ENCODE results near the gene WASL. TPM values are rescaled to one million over a fixed set of nuclear protein-coding genes. Genes with fewer than 3 reads are reported as not detected.

The WASL gene
- total RNA-seq, 4 donors from 2014 or later = 36.0 to 51.5 (median 38.5) TPM

GRCh38 chr7:123692471-123692877 is 56.3 kb downstream of the WASL start:
- no peaks in the 10 kb centered on the region for H3K9me3 ChIP-seq
- H3K4me3 ChIP-seq = no peak overlapping the region
- TF ChIP-seq POLR2A (IDR thresholded peaks at IDR 0.05; ENCODE audit: low read depth) = no peak
- TF ChIP-seq, protein P1, sequence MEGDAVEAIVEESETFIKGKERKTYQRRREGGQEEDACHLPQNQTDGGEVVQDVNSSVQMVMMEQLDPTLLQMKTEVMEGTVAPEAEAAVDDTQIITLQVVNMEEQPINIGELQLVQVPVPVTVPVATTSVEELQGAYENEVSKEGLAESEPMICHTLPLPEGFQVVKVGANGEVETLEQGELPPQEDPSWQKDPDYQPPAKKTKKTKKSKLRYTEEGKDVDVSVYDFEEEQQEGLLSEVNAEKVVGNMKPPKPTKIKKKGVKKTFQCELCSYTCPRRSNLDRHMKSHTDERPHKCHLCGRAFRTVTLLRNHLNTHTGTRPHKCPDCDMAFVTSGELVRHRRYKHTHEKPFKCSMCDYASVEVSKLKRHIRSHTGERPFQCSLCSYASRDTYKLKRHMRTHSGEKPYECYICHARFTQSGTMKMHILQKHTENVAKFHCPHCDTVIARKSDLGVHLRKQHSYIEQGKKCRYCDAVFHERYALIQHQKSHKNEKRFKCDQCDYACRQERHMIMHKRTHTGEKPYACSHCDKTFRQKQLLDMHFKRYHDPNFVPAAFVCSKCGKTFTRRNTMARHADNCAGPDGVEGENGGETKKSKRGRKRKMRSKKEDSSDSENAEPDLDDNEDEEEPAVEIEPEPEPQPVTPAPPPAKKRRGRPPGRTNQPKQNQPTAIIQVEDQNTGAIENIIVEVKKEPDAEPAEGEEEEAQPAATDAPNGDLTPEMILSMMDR (IDR thresholded peaks at IDR 0.05) = no peak
- TF ChIP-seq POLR2AphosphoS5 (IDR thresholded peaks at IDR 0.05) = no peak
- no peak for TF ChIP-seq EP300 (IDR thresholded peaks at IDR 0.05)
- H3K4me1 ChIP-seq = peaks cover 0 to 8% (median 0%) of the 10 kb centered on the region in 4 donors
- H3K27ac ChIP-seq (replicated peaks in 1 of 4) = no peak overlapping the region
- 93% methylated on average over 6 of the region's 6 CpGs for WGBS
- intact Hi-C loops (cut with DNase I) = no loop called here
- H3K27me3 ChIP-seq = no peaks in the 10 kb centered on the region
- peaks cover 13 to 76% (median 31%) of the 10 kb centered on the region in 4 donors for H3K36me3 ChIP-seq
- no peak for DNase-seq (ENCODE audit: extremely low spot score)

DNA sequence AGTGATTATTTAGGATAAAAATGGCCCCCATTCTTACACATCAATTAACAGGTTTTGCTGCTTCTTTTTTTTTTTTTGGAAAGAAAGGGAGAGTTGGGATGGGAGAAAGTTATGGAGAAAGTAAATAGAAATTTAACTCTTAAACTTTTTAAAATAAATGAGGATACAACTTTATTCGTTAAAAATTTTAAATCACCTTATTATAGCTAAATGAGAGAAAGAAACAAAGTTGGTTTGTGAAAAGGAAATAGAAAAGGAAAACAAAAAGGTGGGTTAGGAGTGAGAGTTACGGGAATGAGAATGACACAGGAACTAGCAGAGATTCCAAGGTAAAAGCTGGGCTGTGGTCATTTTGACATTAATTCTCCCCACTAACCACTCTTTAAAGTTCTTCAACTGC is 58.3 kb downstream of the WASL start:
- Histone ChIP-seq H3K36me3 (peaks cover 10 to 78% (median 34%) of the 10 kb centered on the region in 4 donors), H3K27ac (replicated peaks in 1 of 4) (no peak overlapping the region), H3K4me1 (peaks cover 0 to 8% (median 0%) of the 10 kb centered on the region in 4 donors), H3K27me3 (no peaks in the 10 kb centered on the region), H3K4me3 (no peak overlapping the region), H3K9me3 (no peaks in the 10 kb centered on the region)
- 97% methylated on average over 2 of the region's 2 CpGs for WGBS
- TF ChIP-seq POLR2A (IDR thresholded peaks at IDR 0.05; ENCODE audit: low read depth) (no peak), EP300 (IDR thresholded peaks at IDR 0.05) (no peak), POLR2AphosphoS5 (IDR thresholded peaks at IDR 0.05) (no peak)
- TF ChIP-seq, protein P1 (IDR thresholded peaks at IDR 0.05) = no peak
- DNase-seq (ENCODE audit: extremely low spot score) = no peak
- intact Hi-C loops (cut with DNase I) = no loop called here

DNA sequence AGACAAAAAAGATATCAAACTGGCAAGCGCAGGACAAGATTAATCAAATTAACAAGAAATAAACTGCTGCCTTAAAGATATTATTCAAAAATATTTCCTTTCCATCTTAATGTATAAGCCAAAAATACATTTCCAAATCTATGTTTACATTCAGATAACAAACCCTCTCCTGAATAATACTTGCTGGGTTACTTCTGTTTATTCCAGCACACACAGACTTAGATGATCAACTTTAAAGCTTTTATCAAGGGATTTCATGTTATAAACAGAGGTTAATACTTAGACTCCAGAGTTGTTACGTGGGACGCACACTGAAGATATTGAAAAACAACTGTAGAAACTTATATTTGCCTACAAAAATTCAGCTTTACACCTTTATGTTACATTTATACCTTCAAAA is 59.6 kb downstream of the WASL start:
- peaks cover 0 to 8% (median 0%) of the 10 kb centered on the region in 4 donors for H3K4me1 ChIP-seq
- intact Hi-C loops (cut with DNase I) = no loop called here
- 54% methylated on average over 3 of the region's 3 CpGs for WGBS
- H3K36me3 ChIP-seq = peaks cover 10 to 74% (median 28%) of the 10 kb centered on the region in 4 donors
- DNase-seq (ENCODE audit: extremely low spot score) = no peak
- H3K27me3 ChIP-seq = no peaks in the 10 kb centered on the region
- no peak overlapping the region for H3K4me3 ChIP-seq
- H3K9me3 ChIP-seq = no peaks in the 10 kb centered on the region
- no peak overlapping the region for H3K27ac ChIP-seq (replicated peaks in 1 of 4)
- TF ChIP-seq, protein P1 (IDR thresholded peaks at IDR 0.05) = no peak
- no peak for TF ChIP-seq POLR2AphosphoS5 (IDR thresholded peaks at IDR 0.05)
- no peak for TF ChIP-seq POLR2A (IDR thresholded peaks at IDR 0.05; ENCODE audit: low read depth)
- no peak for TF ChIP-seq EP300 (IDR thresholded peaks at IDR 0.05)

DNA sequence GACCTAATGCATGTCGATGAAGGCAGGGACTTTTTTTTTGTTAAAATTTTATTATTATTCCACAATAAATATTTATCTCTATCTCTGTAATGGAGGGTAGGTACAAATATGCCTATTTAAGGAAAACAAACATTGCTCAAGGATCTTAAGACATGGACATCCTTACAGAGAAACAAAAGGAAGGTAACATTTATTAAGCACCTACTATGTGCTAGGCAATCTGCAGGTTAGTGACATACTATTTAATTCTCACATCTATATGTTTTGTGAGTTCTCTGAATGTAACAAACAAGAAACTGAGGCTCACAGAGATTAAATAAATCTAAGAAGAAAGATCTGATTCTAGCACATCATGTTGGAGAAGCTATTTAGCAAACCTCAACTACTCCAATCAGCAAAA is 61.1 kb downstream of the WASL start:
- Histone ChIP-seq H3K9me3 (no peaks in the 10 kb centered on the region), H3K4me1 (peaks cover 0 to 8% (median 0%) of the 10 kb centered on the region in 4 donors), H3K27me3 (no peaks in the 10 kb centered on the region), H3K4me3 (no peak overlapping the region), H3K36me3 (peaks cover 15 to 67% (median 31%) of the 10 kb centered on the region in 4 donors), H3K27ac (replicated peaks in 1 of 4) (no peak overlapping the region)
- 88% methylated on average over 1 of the region's 1 CpG for WGBS
- TF ChIP-seq EP300 (IDR thresholded peaks at IDR 0.05) (no peak), POLR2AphosphoS5 (IDR thresholded peaks at IDR 0.05) (no peak), POLR2A (IDR thresholded peaks at IDR 0.05; ENCODE audit: low read depth) (no peak)
- TF ChIP-seq, protein P1 (IDR thresholded peaks at IDR 0.05) = no peak
- DNase-seq (ENCODE audit: extremely low spot score) = no peak
- intact Hi-C loops (cut with DNase I) = no loop called here

DNA sequence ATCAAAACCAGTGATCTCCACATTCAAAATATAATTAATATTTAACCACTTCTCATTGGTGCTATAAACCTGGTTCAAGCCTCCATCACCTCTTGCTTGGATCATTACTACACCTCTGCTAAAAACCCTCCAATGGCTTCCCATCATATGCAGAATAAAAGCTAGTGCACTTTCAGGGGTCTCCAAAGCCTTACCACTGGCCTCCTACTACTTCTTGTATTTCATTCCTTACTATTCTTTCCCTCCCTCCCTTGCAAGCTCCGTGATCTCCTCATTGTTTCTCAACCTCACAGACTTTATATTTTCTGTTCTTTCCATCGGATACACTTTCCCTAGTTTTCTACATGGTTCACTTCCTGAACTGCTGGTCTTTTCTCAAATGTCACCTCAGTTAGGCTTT is 61.6 kb downstream of the WASL start:
- H3K27ac ChIP-seq (replicated peaks in 1 of 4) = no peak overlapping the region
- 93% methylated on average over 2 of the region's 2 CpGs for WGBS
- H3K4me3 ChIP-seq = no peak overlapping the region
- TF ChIP-seq POLR2AphosphoS5 (IDR thresholded peaks at IDR 0.05) = no peak
- TF ChIP-seq POLR2A (IDR thresholded peaks at IDR 0.05; ENCODE audit: low read depth) = no peak
- no peak for TF ChIP-seq EP300 (IDR thresholded peaks at IDR 0.05)
- TF ChIP-seq, protein P1 (IDR thresholded peaks at IDR 0.05) = no peak
- H3K36me3 ChIP-seq = peaks cover 9 to 61% (median 25%) of the 10 kb centered on the region in 4 donors
- no peaks in the 10 kb centered on the region for H3K27me3 ChIP-seq
- H3K4me1 ChIP-seq = peaks cover 0 to 8% (median 0%) of the 10 kb centered on the region in 4 donors
- H3K9me3 ChIP-seq = no peaks in the 10 kb centered on the region
- intact Hi-C loops (cut with DNase I) = no loop called here
- no peak for DNase-seq (ENCODE audit: extremely low spot score)
